Stimulated activated CD8-positive, alpha-beta memory T cell treated with anti-CD3 and anti-CD28 coated beads, Interleukin-15, amount 100 ng/mL, for 48 hours (primary cell): ENCODE data around the gene ISM1.

Source experiments
- DNase-seq, 2 donors: peaks; one replicate each; pipeline ENCODE4 v3.0.0-alpha.2; 2020; ENCODE audit warnings: low read depth in 2 of 2

The ISM1 gene

DNA sequence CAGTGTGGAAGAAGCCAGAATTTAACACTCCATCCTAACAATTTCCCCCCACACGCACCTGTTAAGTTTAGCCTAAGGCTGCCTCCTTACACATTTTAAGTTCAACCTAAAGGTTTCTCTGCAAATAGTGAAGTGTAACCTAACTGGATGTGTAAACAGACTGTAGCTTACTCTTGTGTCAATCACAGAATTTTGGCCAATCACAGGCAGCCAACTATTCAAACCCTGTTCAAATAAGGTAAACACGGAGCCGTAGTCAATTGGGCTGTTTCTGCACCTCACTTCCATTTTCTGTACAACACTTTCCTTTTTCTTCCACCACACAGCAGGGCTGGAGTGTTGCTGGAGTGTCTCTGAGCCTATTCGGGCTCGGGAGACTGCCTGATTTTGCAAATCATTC, 92.1 kb downstream of the ISM1 start:
- DNase-seq: no peak

DNA sequence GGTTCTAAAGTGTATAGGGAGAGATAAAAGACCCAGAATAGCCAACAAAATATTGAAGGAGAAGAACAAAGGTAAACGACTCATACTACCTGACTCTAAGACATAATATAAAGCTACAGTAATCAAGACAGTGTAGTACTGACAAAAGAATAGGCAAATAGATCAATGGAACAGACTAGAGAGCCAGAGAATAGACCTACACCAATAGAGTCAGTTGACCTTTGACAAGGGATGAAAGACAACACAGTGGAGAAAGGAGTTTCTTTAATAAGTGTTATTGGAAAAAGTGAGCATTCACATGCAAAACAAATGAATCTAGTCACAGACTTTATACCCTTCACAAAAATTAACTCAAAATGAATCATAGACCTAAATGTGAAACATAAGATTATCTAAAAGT, 96.4 kb downstream of the ISM1 start:
- DNase-seq: no peak

DNA sequence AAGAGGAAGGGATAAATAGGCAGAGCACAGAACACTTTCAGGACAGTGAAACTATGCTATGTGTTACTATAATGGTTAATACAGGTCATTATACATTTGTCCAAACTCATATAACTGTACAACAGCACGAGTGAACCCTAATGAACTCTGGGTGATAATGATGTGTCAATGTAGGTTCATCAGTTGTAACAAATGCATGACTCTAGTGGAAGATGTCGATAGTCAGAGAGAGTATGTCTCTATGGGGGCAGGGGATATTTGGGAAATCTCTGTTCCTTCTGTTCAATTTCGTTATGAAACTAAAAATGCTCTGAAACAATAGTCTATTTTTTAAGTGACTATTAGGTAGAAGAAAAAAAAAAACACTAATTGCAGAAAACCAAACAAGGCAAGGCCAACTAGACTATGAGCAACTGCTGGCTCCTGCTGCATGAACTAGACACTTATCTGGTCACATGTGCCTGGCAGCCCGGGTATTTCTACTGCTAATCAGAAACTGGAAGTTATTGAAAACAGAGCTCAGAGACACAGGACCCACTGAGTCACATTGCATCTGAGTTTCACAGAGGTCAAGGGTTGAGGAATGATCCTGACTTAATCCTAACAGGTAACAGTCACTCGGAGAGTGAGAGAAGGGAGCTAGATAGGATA, 97.9 kb downstream of the ISM1 start:
- no peak for DNase-seq

DNA sequence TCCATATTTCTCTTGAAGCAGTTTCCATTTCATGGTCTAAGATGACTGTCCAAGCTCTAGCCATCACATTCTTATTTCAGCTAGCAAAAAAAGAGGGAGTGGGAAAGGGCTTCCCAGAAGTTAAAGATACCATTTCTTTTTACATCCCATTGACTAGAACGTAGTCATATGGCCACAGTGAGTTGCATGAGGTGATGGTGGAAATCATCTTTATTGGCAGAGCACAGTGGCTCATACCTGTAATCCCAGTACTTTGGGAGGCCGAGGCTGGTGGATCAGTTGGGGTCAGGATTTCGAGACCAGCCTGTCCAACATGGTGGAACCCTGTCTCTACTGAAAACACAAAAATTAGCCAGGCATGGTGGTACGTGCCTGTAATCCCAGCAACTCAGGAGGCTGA, 99.6 kb downstream of the ISM1 start:
- DNase-seq: no peak

DNA sequence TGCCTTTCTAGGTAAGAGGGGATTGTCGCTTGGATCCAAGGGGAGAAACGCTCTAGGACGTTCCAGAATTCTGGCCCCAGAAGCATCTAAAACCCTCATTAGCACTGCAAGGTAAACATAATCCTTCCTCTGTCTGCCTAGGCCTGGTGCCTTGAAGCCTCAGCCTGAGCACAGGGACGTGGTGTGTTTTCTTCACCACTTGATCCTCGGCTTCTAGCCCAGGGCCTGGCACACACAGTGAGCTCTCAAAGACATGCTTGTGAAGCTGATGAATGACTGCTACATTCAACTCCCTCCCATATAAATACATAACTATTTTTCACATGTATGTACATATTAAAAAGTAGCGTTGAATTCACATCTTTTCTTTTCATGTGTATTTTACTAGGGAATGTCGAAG, 100.3 kb downstream of the ISM1 start:
- DNase-seq: no peak

DNA sequence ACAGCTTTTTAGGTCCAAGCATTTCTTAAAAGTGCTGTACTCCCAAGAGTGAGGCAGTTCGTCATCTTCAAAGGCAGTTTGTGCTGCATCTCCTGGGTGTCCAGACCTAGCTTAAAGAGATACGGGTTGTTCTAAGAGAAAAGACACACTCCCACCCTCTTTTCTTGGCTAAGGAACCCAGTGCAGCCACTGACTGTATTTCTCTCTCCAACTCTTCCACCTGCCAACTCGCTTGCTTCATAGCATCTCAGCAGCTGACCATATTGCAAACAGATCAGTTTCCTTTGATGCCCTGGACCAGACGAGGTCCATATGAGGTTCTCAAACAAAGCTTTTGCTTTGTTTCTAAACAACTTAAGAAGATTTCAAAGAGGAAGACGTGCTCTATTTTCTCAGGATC, 101.1 kb downstream of the ISM1 start:
- no peak for DNase-seq

DNA sequence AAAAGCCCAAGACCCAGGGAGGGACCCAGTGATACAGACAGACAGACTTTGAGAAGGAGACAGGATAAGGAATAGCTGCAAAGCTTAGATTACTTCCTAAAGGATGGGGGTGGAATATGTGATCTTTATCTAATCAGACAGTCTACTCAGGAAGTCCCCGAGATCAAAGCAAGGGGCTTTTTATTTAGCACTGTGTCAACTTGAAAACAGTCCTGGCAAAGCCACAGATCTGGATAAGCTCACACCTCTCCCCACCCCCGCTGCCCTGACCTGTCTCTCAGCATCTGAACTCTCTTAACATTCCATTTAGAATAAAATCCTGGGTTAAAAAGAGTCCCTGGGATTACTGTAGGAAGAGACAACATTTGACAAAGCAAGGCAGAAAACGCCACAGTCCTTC, 101.5 kb downstream of the ISM1 start:
- DNase-seq: no peak

DNA sequence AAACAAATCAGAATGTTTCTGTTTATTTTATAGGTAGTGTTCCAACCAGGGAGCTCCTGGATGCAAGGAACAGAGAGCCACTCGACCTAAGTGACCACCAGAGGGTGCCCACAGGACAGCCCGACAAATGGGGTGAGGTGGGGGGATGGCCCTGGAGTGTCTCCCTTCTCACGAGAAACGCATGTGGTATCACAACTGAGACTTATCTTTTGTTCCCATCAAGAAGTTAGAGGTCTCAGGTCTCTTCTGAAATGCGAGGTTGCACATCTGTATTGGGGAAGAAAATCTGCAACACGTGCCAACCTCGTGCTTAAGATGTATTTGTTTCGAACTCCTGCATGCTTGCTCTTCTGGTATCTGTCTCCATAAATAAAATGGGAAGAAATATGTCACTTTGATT, 104.0 kb downstream of the ISM1 start:
- no peak for DNase-seq

DNA sequence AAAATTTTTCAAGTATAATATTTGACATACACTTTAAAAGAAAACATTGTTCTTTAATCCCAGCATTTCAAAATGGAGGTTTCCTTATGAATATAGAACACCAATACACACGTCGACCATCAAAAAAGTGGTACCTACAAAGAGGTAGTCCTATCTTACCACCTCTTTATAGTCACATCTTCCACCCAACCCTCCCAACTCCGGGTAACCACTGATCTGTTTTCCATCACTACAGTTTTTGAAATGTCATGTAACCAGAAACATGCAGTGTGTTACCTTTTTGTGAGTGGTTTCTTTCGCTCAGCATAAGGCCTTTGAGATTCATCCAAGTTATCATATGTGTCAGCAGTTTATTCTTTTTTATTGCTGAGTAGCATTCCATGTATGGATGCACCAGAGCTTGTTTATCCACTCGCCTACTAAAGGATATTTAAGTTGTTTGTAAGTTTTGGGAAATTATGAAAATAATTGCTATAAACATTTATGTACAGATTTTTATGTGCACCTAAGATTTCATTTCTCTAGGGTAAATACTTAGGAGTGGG, 104.8 kb downstream of the ISM1 start:
- DNase-seq: no peak

DNA sequence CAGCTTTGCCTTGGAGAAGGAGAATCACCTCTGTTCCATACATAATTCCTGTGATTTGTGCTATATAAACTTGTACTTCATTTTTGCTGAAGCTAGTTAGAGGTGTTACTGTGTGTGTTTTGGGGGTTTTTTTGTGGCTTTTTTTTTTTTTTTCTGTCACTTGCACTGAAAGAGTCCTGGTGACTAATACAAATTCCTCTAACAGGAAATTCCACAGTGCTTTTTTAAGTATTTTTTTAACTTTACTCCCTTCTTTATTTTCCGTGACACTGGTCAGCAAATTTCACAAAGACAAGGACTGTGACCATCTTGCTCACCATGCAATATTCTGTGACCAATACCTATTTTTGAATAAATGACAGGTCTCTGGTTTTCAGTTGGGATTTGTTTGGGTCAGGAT, 110.5 kb downstream of the ISM1 start:
- no peak for DNase-seq

DNA sequence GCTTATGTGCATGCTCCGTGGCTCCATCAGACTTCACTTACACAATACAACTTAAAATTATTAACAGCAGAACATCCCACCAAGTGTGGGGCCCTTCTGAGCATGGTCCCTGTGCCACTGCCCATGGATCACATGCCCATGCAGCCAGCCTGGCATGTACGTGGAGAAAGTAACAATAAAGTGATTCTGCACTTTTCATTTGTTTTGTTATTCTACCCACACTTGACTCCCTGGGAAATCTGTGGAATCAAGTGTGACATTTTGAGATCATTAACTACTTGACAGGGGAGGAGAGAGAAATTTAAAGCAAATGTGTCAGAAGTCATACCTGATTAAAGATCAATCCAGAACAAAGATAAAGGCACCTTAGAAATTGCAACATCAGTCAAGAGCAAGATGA, 112.0 kb downstream of the ISM1 start:
- DNase-seq: no peak

DNA sequence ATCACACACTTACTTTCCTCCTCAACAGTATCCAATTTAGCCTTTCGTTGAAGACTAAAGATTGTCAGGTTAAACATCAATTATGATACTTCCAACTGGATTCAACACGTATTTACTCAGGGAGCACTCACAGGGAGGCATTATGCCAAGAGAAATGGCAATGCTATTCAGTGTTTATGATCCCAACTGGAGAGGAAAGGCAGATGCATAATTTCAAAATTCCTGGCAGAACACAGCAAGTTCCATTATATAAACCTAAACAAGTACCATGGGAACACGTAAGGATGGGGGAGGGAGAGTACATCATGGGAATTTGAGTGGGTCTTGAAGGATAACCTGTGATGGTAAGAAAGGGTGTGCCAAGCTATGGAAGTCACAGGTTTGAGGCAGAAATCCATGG, 112.7 kb downstream of the ISM1 start:
- no peak for DNase-seq

DNA sequence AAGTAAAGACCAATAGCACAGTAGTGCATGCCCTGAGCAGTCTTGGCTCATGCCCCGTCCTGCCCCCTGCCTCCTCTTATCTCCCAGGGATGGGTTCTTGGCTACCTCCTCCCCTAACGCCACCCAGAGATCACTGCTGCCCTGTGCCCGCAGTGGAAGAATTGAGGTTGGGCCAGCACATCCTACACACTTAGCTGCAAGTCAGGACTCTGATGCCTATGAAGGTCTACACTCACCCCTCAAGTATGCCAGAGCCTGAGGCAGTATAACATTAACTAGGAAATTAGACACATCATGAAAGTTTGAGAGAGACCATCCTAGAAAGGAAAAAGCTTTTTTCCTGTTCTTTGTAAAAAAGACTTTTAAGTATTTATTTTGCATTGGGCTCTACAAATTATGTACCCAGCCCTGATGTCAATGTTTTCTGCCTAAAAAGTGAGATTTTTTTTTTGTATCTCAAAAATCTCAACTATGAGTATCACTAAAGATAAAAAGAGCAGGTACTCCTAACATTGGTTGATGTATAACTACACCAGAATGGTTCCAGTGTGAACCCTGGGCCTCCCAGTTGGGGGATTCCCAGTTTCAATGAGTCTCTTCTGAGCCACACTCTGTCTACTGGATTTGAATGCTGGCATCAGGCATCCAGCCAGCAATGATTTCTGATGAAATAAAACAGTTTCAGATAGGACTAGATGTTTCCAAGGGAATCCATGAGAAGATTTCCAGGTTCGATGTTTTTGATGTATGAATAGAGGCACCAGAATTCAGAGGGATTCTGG, 115.4 kb downstream of the ISM1 start:
- no peak for DNase-seq

DNA sequence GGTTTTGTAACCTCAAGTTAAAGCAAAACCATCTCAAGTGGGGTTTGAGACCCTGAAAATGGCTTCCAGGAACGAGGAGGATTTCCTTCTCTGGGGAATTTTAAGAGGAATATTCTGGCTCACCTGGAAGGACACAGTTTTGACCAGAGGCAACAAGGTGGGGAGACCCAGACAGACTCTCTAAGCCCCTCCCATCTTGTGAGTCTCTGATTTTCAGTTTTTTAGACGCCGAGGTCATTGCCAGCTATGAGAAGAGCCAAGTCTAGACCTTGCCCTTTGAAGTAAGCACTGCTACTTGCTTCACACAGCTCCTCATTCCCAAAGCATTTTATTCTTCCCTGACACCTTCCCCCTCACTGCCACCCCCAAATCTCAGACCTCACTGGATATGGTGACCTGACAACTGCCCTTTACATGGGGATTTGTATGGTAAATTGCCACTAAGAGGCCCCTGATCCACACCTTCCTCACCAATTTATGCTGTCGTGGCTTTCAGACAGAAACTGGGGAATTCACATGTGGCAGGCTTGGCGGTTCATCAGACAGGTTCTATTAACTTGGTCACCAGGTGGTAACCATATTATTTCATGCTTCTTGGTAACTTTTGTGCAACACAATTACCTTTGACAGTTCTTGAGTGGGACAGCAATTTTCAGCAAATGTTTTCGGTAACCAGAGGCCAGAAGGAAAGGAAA, 116.2 kb downstream of the ISM1 start:
- DNase-seq: no peak

DNA sequence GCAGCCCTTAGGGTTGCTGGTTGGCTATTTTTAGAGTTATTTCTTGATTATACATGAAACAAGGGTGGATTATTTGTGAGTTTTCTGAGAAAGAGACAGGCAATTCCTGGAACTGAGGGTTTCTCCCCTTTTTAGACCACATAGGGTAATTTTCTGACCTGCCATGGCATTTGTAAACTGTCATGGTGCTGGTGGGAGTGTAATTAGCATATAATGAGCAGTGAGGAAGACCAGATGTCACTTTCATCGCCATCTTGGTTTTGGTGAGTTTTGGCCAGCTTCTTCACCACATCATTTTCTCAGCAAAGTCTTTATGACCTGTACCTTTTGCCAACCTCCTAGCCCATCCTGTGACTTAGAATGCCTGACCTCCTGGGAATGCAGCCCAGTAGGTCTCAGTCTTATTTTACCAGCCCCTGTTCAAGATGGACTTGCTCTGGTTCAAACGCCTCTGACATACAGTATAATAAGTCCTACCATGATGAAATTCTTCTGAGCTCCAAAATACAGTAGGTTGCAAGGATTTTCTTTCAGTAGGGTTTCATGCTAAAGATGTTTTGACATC, 117.1 kb downstream of the ISM1 start:
- no peak for DNase-seq

DNA sequence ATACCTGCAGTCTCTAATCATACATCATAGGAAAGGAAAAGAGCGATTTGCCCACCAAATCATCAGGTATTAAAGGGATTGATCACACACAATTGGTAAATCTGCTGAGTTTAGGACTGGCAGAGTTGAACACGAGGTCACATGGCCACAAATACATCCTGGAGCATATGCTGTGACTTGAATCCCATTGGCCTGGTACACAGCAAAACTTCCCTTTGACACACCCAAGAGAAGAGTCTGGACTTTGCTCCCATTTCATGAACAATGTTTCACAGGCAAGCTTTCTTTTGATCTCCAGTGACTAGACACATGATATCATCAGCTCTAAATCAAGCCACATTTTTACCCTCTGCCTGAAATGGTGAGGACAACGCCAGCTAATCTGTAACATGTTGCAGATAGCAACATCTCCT, 117.9 kb downstream of the ISM1 start:
- no peak for DNase-seq

DNA sequence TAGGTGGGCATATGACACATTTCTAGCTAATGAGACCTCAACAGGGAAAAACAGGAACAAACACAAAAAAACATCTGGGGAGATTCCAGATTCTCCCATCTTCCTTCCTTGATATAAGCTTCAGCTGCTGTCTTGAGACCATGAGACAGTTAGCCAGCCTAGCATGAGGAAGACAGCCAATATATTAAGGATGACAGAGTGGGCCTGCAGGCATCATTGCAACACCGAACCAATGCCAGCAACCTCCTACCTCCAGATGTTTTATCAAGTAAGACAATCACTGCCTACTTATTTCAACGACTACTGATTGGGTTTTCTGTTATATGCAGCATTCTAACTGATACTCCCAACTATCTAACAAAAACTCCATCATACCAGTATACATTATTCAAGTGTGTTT, 119.0 kb downstream of the ISM1 start:
- DNase-seq: no peak

DNA sequence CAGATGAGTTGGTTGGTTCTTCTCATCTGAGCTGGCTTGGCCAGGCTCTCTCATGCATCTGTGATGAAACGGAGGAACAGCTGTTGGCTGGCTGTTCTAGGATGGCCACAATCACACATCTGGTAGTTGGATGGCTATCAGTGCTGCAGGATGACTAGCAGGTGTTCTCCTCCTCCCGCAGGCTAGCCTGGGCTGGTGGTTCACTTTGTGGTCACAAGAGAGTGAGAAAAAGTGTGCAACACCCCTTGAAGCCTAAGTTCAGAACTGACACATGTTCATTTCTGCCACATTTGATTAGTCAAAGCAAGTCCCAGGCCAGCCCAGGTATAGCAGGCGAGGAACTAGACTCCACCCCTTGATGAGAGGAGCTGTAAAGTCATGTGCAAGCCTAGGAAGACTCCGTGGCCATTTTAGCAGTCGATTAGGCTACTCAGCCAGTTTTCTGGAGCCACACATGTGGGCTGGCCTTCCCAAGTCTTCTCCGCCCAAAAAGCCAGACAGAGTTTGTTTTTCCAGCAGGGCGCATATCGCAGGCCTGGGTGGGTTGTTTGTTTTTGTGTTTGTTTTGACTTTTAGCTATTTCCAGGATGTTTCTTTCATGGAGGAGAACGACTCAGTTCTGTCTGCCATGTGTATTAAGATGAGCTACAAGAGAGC, 120.8 kb downstream of the ISM1 start:
- no peak for DNase-seq

DNA sequence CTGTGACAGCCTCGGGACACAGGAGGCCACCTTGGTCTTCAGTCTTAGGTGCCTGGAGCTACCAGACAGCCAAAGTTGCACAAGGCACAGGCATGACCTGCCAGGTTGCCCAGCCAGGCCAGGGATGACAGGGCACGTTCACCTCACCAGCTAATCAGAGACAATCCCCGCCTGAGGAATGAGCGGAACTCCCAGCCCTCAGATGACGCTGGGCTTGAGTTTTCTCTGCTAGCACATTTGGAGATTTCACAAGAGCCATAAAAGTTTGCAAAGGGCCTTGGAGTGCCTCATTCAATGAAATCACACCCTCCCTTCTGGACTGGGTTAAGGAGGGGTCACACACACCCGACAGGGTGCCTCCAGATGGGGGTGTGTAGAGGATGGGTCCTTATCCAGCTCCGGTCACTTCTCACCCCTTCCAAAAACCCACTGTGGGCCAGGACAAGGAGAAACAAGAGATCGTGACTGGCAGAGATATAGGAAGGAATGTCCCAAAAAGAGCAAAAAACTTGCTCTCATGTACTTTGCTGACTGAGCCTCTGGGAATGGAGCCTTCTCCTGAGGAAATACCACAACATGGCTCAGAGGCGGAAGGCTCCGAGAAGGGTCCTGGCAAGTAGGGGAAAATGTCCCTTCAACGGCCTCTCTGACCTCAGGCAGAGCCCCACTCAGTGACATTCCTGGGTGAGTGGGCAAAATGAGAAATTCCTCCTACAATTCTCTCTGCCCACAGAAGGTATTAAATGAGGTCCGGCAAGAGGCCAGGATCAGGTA, 121.6 kb downstream of the ISM1 start:
- DNase-seq: no peak

DNA sequence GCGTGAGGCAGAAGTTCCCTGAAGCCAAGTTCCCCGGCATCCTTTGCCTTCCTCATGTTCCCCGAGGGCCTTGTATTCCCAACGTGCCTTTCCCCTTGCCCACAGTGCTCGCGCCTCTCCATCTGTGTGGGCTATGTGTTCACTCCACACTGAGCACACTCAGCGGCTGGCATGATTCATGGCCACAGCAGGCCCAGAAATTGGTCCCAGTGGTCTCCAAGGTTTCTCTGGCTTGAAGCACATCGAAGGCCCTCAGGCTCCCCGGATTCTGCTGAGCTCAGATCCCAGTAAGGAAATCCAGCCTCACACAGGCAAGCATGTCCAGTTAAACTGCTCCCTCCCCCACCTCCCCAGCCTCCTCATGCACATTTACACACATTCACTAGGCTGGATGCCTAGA, 123.6 kb downstream of the ISM1 start:
- no peak for DNase-seq
